ENCODE data around the gene VPS51. TPM values are rescaled to one million over a fixed set of nuclear protein-coding genes. Genes with fewer than 3 reads are reported as not detected.

The VPS51 gene
- total and polyA plus RNA-seq, 9 of the 15 experiments (the other 6 are each of a cell fraction or from before 2014, with no cell fraction given): 1.8 to 143 (median 46.8) TPM

DNA sequence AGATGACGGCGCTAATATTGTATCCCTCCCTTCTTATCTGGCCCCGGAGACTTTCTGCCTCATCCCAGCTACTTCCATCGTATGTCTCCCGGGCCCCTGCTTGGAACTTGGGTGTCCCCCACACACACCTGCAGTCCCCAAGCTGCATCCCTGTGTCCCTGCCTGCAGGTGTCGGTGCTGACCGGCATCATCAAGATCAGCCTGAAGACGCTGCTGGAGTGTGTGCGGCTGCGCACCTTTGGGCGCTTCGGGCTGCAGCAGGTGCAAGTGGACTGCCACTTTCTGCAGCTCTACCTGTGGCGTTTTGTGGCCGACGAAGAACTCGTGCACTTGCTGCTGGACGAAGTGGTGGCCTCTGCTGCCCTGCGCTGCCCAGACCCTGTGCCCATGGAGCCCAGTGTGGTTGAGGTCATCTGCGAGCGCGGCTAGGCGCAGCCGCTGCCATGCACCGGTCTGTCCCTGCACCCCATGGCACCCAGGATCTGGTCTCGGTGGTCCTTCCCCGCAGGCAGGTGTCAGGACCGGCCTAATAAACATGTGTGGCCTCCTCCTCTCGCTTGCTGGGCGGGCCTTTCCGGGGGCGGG is 15.2 kb downstream of the VPS51 start (continued):
- TF ChIP-seq REST (IDR thresholded peaks at IDR 0.05; ENCODE audit: borderline replicate concordance) (no peak), REST (CRISPR knock-in tag; IDR thresholded peaks at IDR 0.05; ENCODE audit: low read depth) (no peak), ZNF512 (tag; IDR thresholded peaks at IDR 0.05) (no peak), SRSF3 (IDR thresholded peaks at IDR 0.05; ENCODE audit: insufficient read depth, low read length) (no peak), ZNF830 (CRISPR knock-in tag; IDR thresholded peaks at IDR 0.05) (no peak), ZSCAN32 (CRISPR knock-in tag; IDR thresholded peaks at IDR 0.05) (no peak), ETS1 (conservative IDR thresholded peaks at IDR 0.05; ENCODE audit: control insufficient read depth, low read depth, low read length) (no peak), CCNT2 (IDR thresholded peaks at IDR 0.05; ENCODE audit: borderline replicate concordance, extremely low read depth, insufficient read length, low read depth, low read length) (no peak), COPS2 (conservative IDR thresholded peaks at IDR 0.05) (no peak), ZNF197 (CRISPR knock-in tag; IDR thresholded peaks at IDR 0.05; ENCODE audit: low read depth) (no peak), ELF2 (CRISPR knock-in tag; IDR thresholded peaks at IDR 0.05) (no peak)
- TF ChIP-seq, protein P1, sequence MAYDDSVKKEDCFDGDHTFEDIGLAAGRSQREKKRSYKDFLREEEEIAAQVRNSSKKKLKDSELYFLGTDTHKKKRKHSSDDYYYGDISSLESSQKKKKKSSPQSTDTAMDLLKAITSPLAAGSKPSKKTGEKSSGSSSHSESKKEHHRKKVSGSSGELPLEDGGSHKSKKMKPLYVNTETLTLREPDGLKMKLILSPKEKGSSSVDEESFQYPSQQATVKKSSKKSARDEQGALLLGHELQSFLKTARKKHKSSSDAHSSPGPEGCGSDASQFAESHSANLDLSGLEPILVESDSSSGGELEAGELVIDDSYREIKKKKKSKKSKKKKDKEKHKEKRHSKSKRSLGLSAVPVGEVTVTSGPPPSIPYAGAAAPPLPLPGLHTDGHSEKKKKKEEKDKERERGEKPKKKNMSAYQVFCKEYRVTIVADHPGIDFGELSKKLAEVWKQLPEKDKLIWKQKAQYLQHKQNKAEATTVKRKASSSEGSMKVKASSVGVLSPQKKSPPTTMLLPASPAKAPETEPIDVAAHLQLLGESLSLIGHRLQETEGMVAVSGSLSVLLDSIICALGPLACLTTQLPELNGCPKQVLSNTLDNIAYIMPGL (CRISPR knock-in tag; IDR thresholded peaks at IDR 0.05): 0 out of 2 replicates have a peak, but pooled peaks have one; percentile 65
- TF ChIP-seq, protein P2, sequence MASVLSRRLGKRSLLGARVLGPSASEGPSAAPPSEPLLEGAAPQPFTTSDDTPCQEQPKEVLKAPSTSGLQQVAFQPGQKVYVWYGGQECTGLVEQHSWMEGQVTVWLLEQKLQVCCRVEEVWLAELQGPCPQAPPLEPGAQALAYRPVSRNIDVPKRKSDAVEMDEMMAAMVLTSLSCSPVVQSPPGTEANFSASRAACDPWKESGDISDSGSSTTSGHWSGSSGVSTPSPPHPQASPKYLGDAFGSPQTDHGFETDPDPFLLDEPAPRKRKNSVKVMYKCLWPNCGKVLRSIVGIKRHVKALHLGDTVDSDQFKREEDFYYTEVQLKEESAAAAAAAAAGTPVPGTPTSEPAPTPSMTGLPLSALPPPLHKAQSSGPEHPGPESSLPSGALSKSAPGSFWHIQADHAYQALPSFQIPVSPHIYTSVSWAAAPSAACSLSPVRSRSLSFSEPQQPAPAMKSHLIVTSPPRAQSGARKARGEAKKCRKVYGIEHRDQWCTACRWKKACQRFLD (CRISPR knock-in tag; IDR thresholded peaks at IDR 0.05): 0 out of 2 replicates have a peak, but pooled peaks have one; percentile 32

Data from K562 (cell line).